ENCODE results near the gene CPT1B.
"Not testable (repeated sequence)": the region's sequence is repeated elsewhere in the genome, so short reads cannot be mapped to it uniquely, and the experiment has no call there.

The CPT1B gene

GRCh38 chr22:50608058-50608840 is 30.0 kb upstream of the CPT1B start:
- H3K4me1 ChIP-seq (ENCODE audit: control insufficient read depth, insufficient read depth, low read length); H3K9me3 ChIP-seq (ENCODE audit: control insufficient read depth, low read length); DNase-seq (ENCODE audit: low read depth); H3K9ac ChIP-seq (ENCODE audit: low read length); H3K4me3 ChIP-seq (ENCODE audit: low read length); H3K36me3 ChIP-seq (ENCODE audit: control insufficient read depth, insufficient read depth, low read length, severe bottlenecking): not testable (repeated sequence)
- H3K27me3 ChIP-seq (replicated peaks; ENCODE audit: control insufficient read depth, insufficient read depth, low read length), result peaks cover 55% of the 10 kb centered on the region

GRCh38 chr22:50607659-50608020 is 29.4 kb upstream of the CPT1B start:
- DNase-seq (ENCODE audit: low read depth), result no peak
- Histone ChIP-seq H3K9ac (ENCODE audit: low read length) (no peak overlapping the region), H3K4me3 (ENCODE audit: low read length) (no peak overlapping the region), H3K36me3 (ENCODE audit: control insufficient read depth, insufficient read depth, low read length, severe bottlenecking) (no peaks in the 10 kb centered on the region), H3K4me1 (ENCODE audit: control insufficient read depth, insufficient read depth, low read length) (peaks cover under 1% of the 10 kb centered on the region), H3K27me3 (replicated peaks; ENCODE audit: control insufficient read depth, insufficient read depth, low read length) (peaks cover 59% of the 10 kb centered on the region), H3K9me3 (ENCODE audit: control insufficient read depth, low read length) (no peaks in the 10 kb centered on the region)

GRCh38 chr22:50606946-50607658 is 28.9 kb upstream of the CPT1B start:
- H3K36me3 ChIP-seq (ENCODE audit: control insufficient read depth, insufficient read depth, low read length, severe bottlenecking), result no peaks in the 10 kb centered on the region
- H3K9ac ChIP-seq (ENCODE audit: low read length), result no peak overlapping the region
- H3K27me3 ChIP-seq (replicated peaks; ENCODE audit: control insufficient read depth, insufficient read depth, low read length), result peaks cover 64% of the 10 kb centered on the region
- no peak for DNase-seq (ENCODE audit: low read depth)
- H3K4me3 ChIP-seq (ENCODE audit: low read length), result no peak overlapping the region
- no peaks in the 10 kb centered on the region for H3K9me3 ChIP-seq (ENCODE audit: control insufficient read depth, low read length)
- H3K4me1 ChIP-seq (ENCODE audit: control insufficient read depth, insufficient read depth, low read length), result peaks cover 6% of the 10 kb centered on the region

DNA sequence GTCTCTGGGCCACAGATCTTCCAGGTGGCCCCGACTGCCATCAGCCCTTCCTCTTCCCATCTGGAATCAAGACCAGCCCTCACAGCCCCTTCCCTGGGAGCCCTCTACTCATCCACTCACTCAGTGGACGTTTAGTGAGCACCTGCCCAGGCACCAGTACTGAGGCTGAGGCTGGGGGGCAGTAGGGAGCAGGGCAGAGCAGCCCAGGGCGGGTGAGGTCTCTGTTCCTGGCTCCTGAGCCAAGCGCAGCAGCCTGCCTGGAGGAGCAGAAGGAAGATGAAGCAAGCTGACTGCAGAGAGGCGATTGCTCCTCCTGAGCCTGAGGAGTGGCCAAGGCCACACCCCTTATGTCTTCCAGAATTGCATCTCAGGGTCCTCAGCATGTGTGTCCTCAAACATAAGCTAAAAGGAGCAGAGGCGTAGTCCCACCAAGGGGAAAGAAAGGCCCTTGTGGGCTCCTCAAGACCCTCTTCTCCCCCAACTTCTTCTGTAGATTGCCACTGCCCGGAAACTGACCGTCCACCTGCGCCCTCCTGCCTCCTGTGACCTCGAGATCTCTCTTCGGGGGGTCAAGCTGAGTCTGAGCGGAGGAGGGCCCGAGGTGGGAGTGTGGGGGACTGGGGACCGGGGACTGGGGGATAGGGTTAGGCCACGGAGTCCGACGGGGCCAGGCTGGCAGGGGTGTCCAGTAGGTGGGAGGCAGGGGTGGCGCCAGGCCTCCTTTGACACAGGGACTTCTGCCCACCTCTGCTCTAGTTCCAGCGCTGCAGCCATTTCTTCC is 28.1 kb upstream of the CPT1B start:
- no peak for DNase-seq (ENCODE audit: low read depth)
- H3K27me3 ChIP-seq (replicated peaks; ENCODE audit: control insufficient read depth, insufficient read depth, low read length), result peaks cover 66% of the 10 kb centered on the region
- H3K4me3 ChIP-seq (ENCODE audit: low read length), result no peak overlapping the region
- no peak overlapping the region for H3K9ac ChIP-seq (ENCODE audit: low read length)
- no peaks in the 10 kb centered on the region for H3K9me3 ChIP-seq (ENCODE audit: control insufficient read depth, low read length)
- H3K4me1 ChIP-seq (ENCODE audit: control insufficient read depth, insufficient read depth, low read length), result peaks cover 9% of the 10 kb centered on the region
- no peaks in the 10 kb centered on the region for H3K36me3 ChIP-seq (ENCODE audit: control insufficient read depth, insufficient read depth, low read length, severe bottlenecking)

GRCh38 chr22:50605613-50606074 is 27.4 kb upstream of the CPT1B start:
- Histone ChIP-seq H3K36me3 (ENCODE audit: control insufficient read depth, insufficient read depth, low read length, severe bottlenecking) (no peaks in the 10 kb centered on the region), H3K4me3 (ENCODE audit: low read length) (no peak overlapping the region), H3K9ac (ENCODE audit: low read length) (no peak overlapping the region), H3K9me3 (ENCODE audit: control insufficient read depth, low read length) (no peaks in the 10 kb centered on the region), H3K4me1 (ENCODE audit: control insufficient read depth, insufficient read depth, low read length) (peaks cover 9% of the 10 kb centered on the region), H3K27me3 (replicated peaks; ENCODE audit: control insufficient read depth, insufficient read depth, low read length) (peaks cover 60% of the 10 kb centered on the region)
- no peak for DNase-seq (ENCODE audit: low read depth)

GRCh38 chr22:50605002-50605612 is 26.9 kb upstream of the CPT1B start:
- H3K27me3 ChIP-seq (replicated peaks; ENCODE audit: control insufficient read depth, insufficient read depth, low read length), result peaks cover 55% of the 10 kb centered on the region
- peaks cover 9% of the 10 kb centered on the region for H3K4me1 ChIP-seq (ENCODE audit: control insufficient read depth, insufficient read depth, low read length)
- no peaks in the 10 kb centered on the region for H3K9me3 ChIP-seq (ENCODE audit: control insufficient read depth, low read length)
- H3K4me3 ChIP-seq (ENCODE audit: low read length), result no peak overlapping the region
- no peaks in the 10 kb centered on the region for H3K36me3 ChIP-seq (ENCODE audit: control insufficient read depth, insufficient read depth, low read length, severe bottlenecking)
- no peak for DNase-seq (ENCODE audit: low read depth)
- no peak overlapping the region for H3K9ac ChIP-seq (ENCODE audit: low read length)

GRCh38 chr22:50604256-50605001 is 26.2 kb upstream of the CPT1B start:
- Histone ChIP-seq H3K9me3 (ENCODE audit: control insufficient read depth, low read length) (no peaks in the 10 kb centered on the region), H3K9ac (ENCODE audit: low read length) (no peak overlapping the region), H3K27me3 (replicated peaks; ENCODE audit: control insufficient read depth, insufficient read depth, low read length) (peaks cover 55% of the 10 kb centered on the region), H3K4me1 (ENCODE audit: control insufficient read depth, insufficient read depth, low read length) (peaks cover 9% of the 10 kb centered on the region), H3K36me3 (ENCODE audit: control insufficient read depth, insufficient read depth, low read length, severe bottlenecking) (no peaks in the 10 kb centered on the region), H3K4me3 (ENCODE audit: low read length) (no peak overlapping the region)
- DNase-seq (ENCODE audit: low read depth), result no peak

DNA sequence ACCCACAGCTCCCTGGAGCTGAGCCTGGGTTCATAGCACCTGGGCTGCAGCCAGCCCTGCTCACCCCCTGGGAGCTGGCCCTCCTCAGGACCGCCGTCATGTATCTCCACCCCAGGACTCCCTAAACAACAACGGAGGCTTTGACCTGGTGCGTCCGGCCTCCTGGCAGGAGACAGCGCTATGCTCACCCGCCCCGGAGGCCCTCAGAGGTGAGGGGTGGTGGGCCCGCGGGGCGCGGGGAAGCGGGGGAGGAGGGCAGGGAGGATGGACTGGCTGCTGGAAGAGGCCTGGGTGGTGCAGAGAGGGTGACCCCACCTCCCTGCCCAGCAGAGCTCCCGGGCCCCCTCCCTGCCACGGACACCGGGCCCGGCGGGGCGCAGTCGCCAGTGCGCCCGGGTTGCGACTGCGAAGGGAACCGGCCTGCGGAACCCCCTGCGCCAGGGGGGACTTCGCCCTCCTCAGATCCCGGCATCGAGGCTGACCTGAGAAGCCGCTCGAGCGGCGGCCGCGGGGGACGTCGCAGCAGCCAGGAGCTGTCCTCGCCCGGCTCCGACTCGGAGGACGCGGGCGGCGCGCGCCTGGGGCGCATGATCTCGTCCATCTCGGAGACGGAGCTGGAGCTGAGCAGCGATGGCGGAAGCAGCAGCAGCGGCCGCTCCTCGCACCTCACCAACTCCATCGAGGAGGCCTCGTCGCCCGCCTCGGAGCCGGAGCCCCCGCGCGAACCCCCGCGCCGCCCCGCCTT is 25.5 kb upstream of the CPT1B start:
- Histone ChIP-seq H3K9ac (ENCODE audit: low read length) (no peak overlapping the region), H3K4me3 (ENCODE audit: low read length) (no peak overlapping the region), H3K36me3 (ENCODE audit: control insufficient read depth, insufficient read depth, low read length, severe bottlenecking) (no peaks in the 10 kb centered on the region), H3K9me3 (ENCODE audit: control insufficient read depth, low read length) (no peaks in the 10 kb centered on the region), H3K27me3 (replicated peaks; ENCODE audit: control insufficient read depth, insufficient read depth, low read length) (peaks cover 50% of the 10 kb centered on the region), H3K4me1 (ENCODE audit: control insufficient read depth, insufficient read depth, low read length) (peaks cover 9% of the 10 kb centered on the region)
- no peak for DNase-seq (ENCODE audit: low read depth)

- H3K36me3 ChIP-seq (ENCODE audit: control insufficient read depth, insufficient read depth, low read length, severe bottlenecking), result no peaks in the 10 kb centered on the region
- no peaks in the 10 kb centered on the region for H3K9me3 ChIP-seq (ENCODE audit: control insufficient read depth, low read length)
- H3K27me3 ChIP-seq (replicated peaks; ENCODE audit: control insufficient read depth, insufficient read depth, low read length), result peaks cover 47% of the 10 kb centered on the region
- no peak for DNase-seq (ENCODE audit: low read depth)
- peaks cover 9% of the 10 kb centered on the region for H3K4me1 ChIP-seq (ENCODE audit: control insufficient read depth, insufficient read depth, low read length)
- no peak overlapping the region for H3K4me3 ChIP-seq (ENCODE audit: low read length)
- H3K9ac ChIP-seq (ENCODE audit: low read length), result no peak overlapping the region
Observed at GRCh38 chr22:50602338-50602700, 24.1 kb upstream of the CPT1B start.

DNA sequence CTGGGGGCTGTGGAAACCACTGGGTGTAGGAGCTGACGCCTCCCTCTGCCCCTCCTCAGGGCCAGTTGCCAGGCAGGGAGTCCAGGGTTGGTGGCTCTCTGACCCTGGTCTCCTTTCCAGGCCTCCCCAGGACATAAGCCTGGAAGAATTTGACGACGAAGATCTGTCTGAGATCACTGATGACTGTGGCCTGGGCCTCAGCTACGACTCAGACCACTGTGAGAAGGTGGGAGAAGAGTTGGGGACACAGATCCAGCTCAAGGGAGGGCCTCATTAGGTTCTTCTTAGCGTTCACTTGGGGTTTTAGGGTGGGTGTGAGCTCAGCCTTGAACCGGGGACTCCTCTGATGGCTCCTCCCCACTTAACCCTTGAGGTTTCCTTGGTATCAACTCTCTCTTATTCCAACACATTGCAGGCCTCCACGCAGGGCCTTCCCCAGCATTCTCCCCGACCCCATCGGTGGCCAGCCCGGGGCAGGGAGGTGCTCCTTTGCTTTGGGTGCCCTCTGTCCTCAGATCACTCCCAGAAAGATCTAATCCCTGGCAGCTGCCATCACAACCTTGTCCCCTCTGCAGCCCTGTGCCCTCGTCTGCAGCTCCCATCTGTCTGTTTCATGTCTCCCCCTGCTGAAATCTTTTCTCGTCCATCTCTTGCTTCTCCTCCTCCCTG is 23.6 kb upstream of the CPT1B start:
- Histone ChIP-seq H3K4me3 (ENCODE audit: low read length) (no peak overlapping the region), H3K27me3 (replicated peaks; ENCODE audit: control insufficient read depth, insufficient read depth, low read length) (peaks cover 42% of the 10 kb centered on the region), H3K4me1 (ENCODE audit: control insufficient read depth, insufficient read depth, low read length) (peaks cover 9% of the 10 kb centered on the region), H3K9ac (ENCODE audit: low read length) (no peak overlapping the region), H3K36me3 (ENCODE audit: control insufficient read depth, insufficient read depth, low read length, severe bottlenecking) (peaks cover 4% of the 10 kb centered on the region), H3K9me3 (ENCODE audit: control insufficient read depth, low read length) (no peaks in the 10 kb centered on the region)
- DNase-seq (ENCODE audit: low read depth), result no peak
